Subcutaneous adipose tissue (tissue), 4 donors: ENCODE results near the gene PHETA1. TPM values are rescaled to one million over a fixed set of nuclear protein-coding genes. Genes with fewer than 3 reads are reported as not detected.

Experiments used
- CTCF ChIP-seq: fragments of 450-650 bp; IDR thresholded peaks from one replicate; pipeline ENCODE4 v1.5.1; 2016; ENCODE audit warnings: low read depth, mild to moderate bottlenecking, control low read depth, antibody characterized with exemption, moderate library complexity
- total RNA-seq, 4 donors: library from RNA; depleted of rRNA; stranded (reverse); fragments of >200 nt; gene quantifications; one replicate each; pipeline ENCODE4 v1.1.0, GENCODE V29; 2016

Gene PHETA1
- total RNA-seq, 4 donors from 2014 or later: 2.8 to 14.1 (median 7.1) TPM

GRCh38 chr12:111355201-111355925 lies 13.5 kb downstream of the PHETA1 start:
- no peak for TF ChIP-seq CTCF

- TF ChIP-seq CTCF: no peak
Observed at GRCh38 chr12:111354511-111354910, 14.4 kb downstream of the PHETA1 start.

- no peak for TF ChIP-seq CTCF
Observed at GRCh38 chr12:111353603-111354295, 15.1 kb downstream of the PHETA1 start.

GRCh38 chr12:111353026-111353425 lies 15.9 kb downstream of the PHETA1 start:
- TF ChIP-seq CTCF: no peak

GRCh38 chr12:111352296-111352993 lies 16.4 kb downstream of the PHETA1 start:
- TF ChIP-seq CTCF: no peak

DNA sequence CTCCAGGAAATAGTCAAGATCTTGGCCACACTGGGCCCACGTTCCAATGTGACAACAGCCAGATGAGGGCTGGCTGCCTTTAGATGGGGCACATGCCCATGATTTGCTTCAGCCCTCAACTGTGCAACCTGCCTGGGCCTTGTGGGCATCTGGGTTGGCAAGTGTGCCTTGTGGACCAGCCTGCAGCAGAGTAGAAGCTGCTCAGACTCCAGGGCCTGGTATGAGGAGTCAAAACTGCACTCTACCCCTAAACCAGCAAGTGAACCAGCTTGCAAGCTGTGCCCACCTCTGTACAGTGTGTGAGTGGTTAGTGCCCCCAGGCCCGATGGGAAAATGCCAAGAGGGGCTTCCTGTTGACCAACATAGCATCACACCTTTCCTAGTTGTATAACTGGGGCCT lies 17.9 kb downstream of the PHETA1 start:
- TF ChIP-seq CTCF: no peak
